Natural killer cell (primary cell): ENCODE measurements around the gene STK31. TPM values are rescaled to one million over a fixed set of nuclear protein-coding genes. Genes with fewer than 3 reads are reported as not detected.
"Not testable (repeated sequence)": the region's sequence is repeated elsewhere in the genome, so short reads cannot be mapped to it uniquely, and the experiment has no call there.

Experiments used
- ATAC-seq, 3 donors: fragments of 150-1000 bp in 2 of 3; fragments of 200-7000 bp in 1 of 3; cut with Tn5 transposase; 1 replicate in 1 of 3; 2 replicates in 2 of 3; pipeline ENCODE4 v1.10.0; 2021; ENCODE audit warnings: mild to moderate bottlenecking in 2 of 3, moderate library complexity in 2 of 3
- DNase-seq, 2 donors: peaks; one replicate each; pipeline versions ENCODE4 v3.0.0 to v3.0.0-alpha.2; 2013 to 2021; ENCODE audit warnings: mixed read lengths in 1 of 2
- H3K27ac ChIP-seq: one replicate; pipeline ENCODE4 v1.5.1; 2013; ENCODE audit warnings: mild to moderate bottlenecking, low read length
- H3K27me3 ChIP-seq: one replicate; pipeline ENCODE4 v1.6.1; 2013; ENCODE audit warnings: low read length; ENCODE audit not compliant: control insufficient read depth, insufficient read depth
- H3K36me3 ChIP-seq: one replicate; pipeline ENCODE4 v1.6.1; 2013; ENCODE audit warnings: low read length; ENCODE audit not compliant: control insufficient read depth, insufficient read depth
- H3K4me1 ChIP-seq: one replicate; pipeline ENCODE4 v1.6.1; 2013; ENCODE audit warnings: low read length; ENCODE audit not compliant: control insufficient read depth, insufficient read depth
- H3K4me3 ChIP-seq: one replicate; pipeline ENCODE4 v1.5.1; 2013; ENCODE audit warnings: low read length
- H3K9me3 ChIP-seq: one replicate; pipeline ENCODE4 v1.6.1; 2013; ENCODE audit warnings: low read length; ENCODE audit not compliant: control insufficient read depth, insufficient read depth
- H3K27ac Mint-ChIP-seq, 2 donors: one replicate each; pipeline ENCODE4 v1.8.0; 2022; ENCODE audit warnings: mild to moderate bottlenecking in 2 of 2, mixed read lengths in 2 of 2, moderate library complexity in 1 of 2
- H3K27me3 Mint-ChIP-seq, 2 donors: one replicate each; pipeline ENCODE4 v1.8.0; 2022; ENCODE audit warnings: low read depth in 2 of 2, mixed read lengths in 2 of 2
- H3K36me3 Mint-ChIP-seq: one replicate; pipeline ENCODE4 v1.8.0; 2022; ENCODE audit warnings: mixed read lengths
- H3K4me1 Mint-ChIP-seq, 2 donors: one replicate each; pipeline ENCODE4 v1.8.0; 2022; ENCODE audit warnings: mixed read lengths in 2 of 2
- H3K4me3 Mint-ChIP-seq: one replicate; pipeline ENCODE4 v1.8.0; 2022; ENCODE audit warnings: mild to moderate bottlenecking, moderate library complexity, mixed read lengths
- H3K9me3 Mint-ChIP-seq, 2 donors: one replicate each; pipeline ENCODE4 v1.8.0; 2022; ENCODE audit warnings: mixed read lengths in 2 of 2
- CTCF ChIP-seq: fragments of 200-600 bp; IDR thresholded peaks from one replicate; pipeline ENCODE4 v1.8.0; 2022; ENCODE audit warnings: antibody characterized with exemption
- WGBS: methylation state at CpG from one replicate; pipeline ENCODE4 v1.1.7; 2013; ENCODE audit warnings: missing lambda C conversion rate; ENCODE audit not compliant: insufficient coverage; 5-methylcytosine and 5-hydroxymethylcytosine counted together
- intact Hi-C: fragments of 100-400 bp; cut with micrococcal nuclease; formaldehyde crosslinking; loops from one replicate; pipeline ENCODE4 v1.14.2; 2022
- total RNA-seq, 4 donors: library from RNA; stranded (reverse); fragments of 120-200 nt in 1 of 4; gene quantifications; one replicate each; pipeline versions ENCODE4 v1.2.3 to v1.2.4, GENCODE V29; 2013 to 2022

Gene STK31
- total RNA-seq, 3 donors from 2014 or later (not counting 1 experiment from before 2014, with no cell fraction given), result 0.39 to 1.3 (median 0.94) TPM

- H3K9me3 Mint-ChIP-seq, result no peaks in the 10 kb centered on the region
- Histone ChIP-seq H3K9me3 (no peaks in the 10 kb centered on the region), H3K27ac (no peak overlapping the region), H3K36me3 (no peaks in the 10 kb centered on the region), H3K27me3 (no peaks in the 10 kb centered on the region), H3K4me3 (no peak overlapping the region), H3K4me1 (no peaks in the 10 kb centered on the region)
- H3K4me1 Mint-ChIP-seq, result no peaks in the 10 kb centered on the region
- TF ChIP-seq CTCF, result no peak
- intact Hi-C loops, result no loop called here
- H3K4me3 Mint-ChIP-seq, result no peak overlapping the region
- H3K36me3 Mint-ChIP-seq, result no peaks in the 10 kb centered on the region
- H3K27me3 Mint-ChIP-seq, result no peaks in the 10 kb centered on the region
- DNase-seq (no peak), ATAC-seq (no peak)
- H3K27ac Mint-ChIP-seq, result no peak overlapping the region
Measured at GRCh38 chr7:23767514-23767913, 57.5 kb downstream of the STK31 start.

- no peak for TF ChIP-seq CTCF
- H3K4me1 Mint-ChIP-seq, result no peaks in the 10 kb centered on the region
- DNase-seq, result no peak
- no peak overlapping the region for H3K4me3 Mint-ChIP-seq
- intact Hi-C loops, result no loop called here
- H3K36me3 ChIP-seq, result no peaks in the 10 kb centered on the region
- no peaks in the 10 kb centered on the region for H3K27me3 ChIP-seq
- WGBS, result no CpG with 5 or more reads among the region's 3 CpGs
- no peak overlapping the region for H3K27ac ChIP-seq
- no peaks in the 10 kb centered on the region for H3K4me1 ChIP-seq
- ATAC-seq, result no peak
- no peaks in the 10 kb centered on the region for H3K9me3 Mint-ChIP-seq
- no peaks in the 10 kb centered on the region for H3K27me3 Mint-ChIP-seq
- H3K4me3 ChIP-seq, result no peak overlapping the region
- H3K9me3 ChIP-seq, result no peaks in the 10 kb centered on the region
- H3K36me3 Mint-ChIP-seq, result no peaks in the 10 kb centered on the region
- no peak overlapping the region for H3K27ac Mint-ChIP-seq
Measured at GRCh38 chr7:23768022-23768421, 58.0 kb downstream of the STK31 start.

- H3K27ac ChIP-seq, H3K36me3 ChIP-seq, H3K36me3 Mint-ChIP-seq, H3K27me3 ChIP-seq, H3K4me1 Mint-ChIP-seq, H3K4me3 ChIP-seq, H3K27ac Mint-ChIP-seq, H3K9me3 ChIP-seq, DNase-seq, ATAC-seq, H3K4me3 Mint-ChIP-seq, H3K9me3 Mint-ChIP-seq, intact Hi-C loops, H3K27me3 Mint-ChIP-seq, H3K4me1 ChIP-seq: not testable (repeated sequence)
- 87% methylated on average over 7 of the region's 7 CpGs for WGBS
Measured at GRCh38 chr7:23779185-23779800, 69.3 kb downstream of the STK31 start.

- ATAC-seq, result no peak
- Histone ChIP-seq H3K9me3 (no peaks in the 10 kb centered on the region), H3K27ac (no peak overlapping the region), H3K36me3 (no peaks in the 10 kb centered on the region), H3K27me3 (no peaks in the 10 kb centered on the region), H3K4me3 (no peak overlapping the region), H3K4me1 (no peaks in the 10 kb centered on the region)
- DNase-seq, result no peak
- H3K4me3 Mint-ChIP-seq, result no peak overlapping the region
- no peaks in the 10 kb centered on the region for H3K27me3 Mint-ChIP-seq
- 84% methylated on average over 5 of the region's 5 CpGs for WGBS
- no peak overlapping the region for H3K27ac Mint-ChIP-seq
- H3K36me3 Mint-ChIP-seq, result no peaks in the 10 kb centered on the region
- no peak for TF ChIP-seq CTCF
- intact Hi-C loops, result no loop called here
- no peaks in the 10 kb centered on the region for H3K4me1 Mint-ChIP-seq
- H3K9me3 Mint-ChIP-seq, result no peaks in the 10 kb centered on the region
Measured at GRCh38 chr7:23783115-23783514, 73.1 kb downstream of the STK31 start.
